Activated CD8-positive, alpha-beta T cell treated with anti-CD3 and anti-CD28 coated beads for 36 hours (primary cell): Measurements from ENCODE around the gene AICDA. TPM values are rescaled to one million over a fixed set of nuclear protein-coding genes. Genes with fewer than 3 reads are reported as not detected.
"Not testable (repeated sequence)": the region's sequence is repeated elsewhere in the genome, so short reads cannot be mapped to it uniquely, and the experiment has no call there.

Experiments used
- ATAC-seq: fragments of 200-7000 bp; cut with Tn5 transposase; one replicate; pipeline ENCODE4 v1.10.0; 2021; ENCODE audit warnings: mild to moderate bottlenecking, moderate library complexity
- CTCF ChIA-PET: fragments of 350-600 bp; sonication (Branson Sonifier 250); formaldehyde crosslinking; loops from one replicate; lab custom pipeline; 2021; ENCODE audit warnings: antibody characterized with exemption; lab: Charles Lee
- POLR2A ChIA-PET: fragments of 350-600 bp; sonication (Branson Sonifier 250); formaldehyde crosslinking; loops from one replicate; lab custom pipeline; 2021; ENCODE audit warnings: antibody characterized with exemption; lab: Charles Lee
- DNase-seq: peaks from one replicate; pipeline ENCODE4 v3.0.0-alpha.2; 2020
- H3K27ac Mint-ChIP-seq: one replicate; pipeline ENCODE4 v1.8.0; 2021; ENCODE audit warnings: mild to moderate bottlenecking, mixed read lengths
- H3K27me3 Mint-ChIP-seq: one replicate; pipeline ENCODE4 v1.8.0; 2021; ENCODE audit warnings: mixed read lengths
- H3K36me3 Mint-ChIP-seq: one replicate; pipeline ENCODE4 v1.8.0; 2021; ENCODE audit warnings: low read depth, mixed read lengths
- H3K4me1 Mint-ChIP-seq: one replicate; pipeline ENCODE4 v1.8.0; 2021; ENCODE audit warnings: low read depth, mixed read lengths
- H3K4me3 Mint-ChIP-seq: one replicate; pipeline ENCODE4 v1.8.0; 2021; ENCODE audit warnings: mild to moderate bottlenecking, moderate library complexity, mixed read lengths
- H3K9me3 Mint-ChIP-seq: one replicate; pipeline ENCODE4 v1.8.0; 2021; ENCODE audit warnings: mixed read lengths
- CTCF ChIP-seq: fragments of 200-600 bp; IDR thresholded peaks from one replicate; pipeline ENCODE4 v1.8.0; 2022; ENCODE audit warnings: antibody characterized with exemption, mild to moderate bottlenecking
- intact Hi-C: fragments of 100-400 bp; cut with micrococcal nuclease; formaldehyde crosslinking; loops from one replicate; pipeline ENCODE4 v1.10.0; 2022
- total RNA-seq, 2 experiments: library from RNA; stranded (reverse); gene quantifications; one replicate each; pipeline ENCODE4 v1.2.3, GENCODE V29; 2021

The AICDA gene
- total RNA-seq, 2 experiments from 2014 or later = not detected

- Mint-ChIP-seq H3K27me3 (no peaks in the 10 kb centered on the region), H3K9me3 (no peaks in the 10 kb centered on the region), H3K4me3 (no peak overlapping the region), H3K4me1 (peaks cover 10% of the 10 kb centered on the region), H3K27ac (no peak overlapping the region), H3K36me3 (no peaks in the 10 kb centered on the region)
- TF ChIP-seq CTCF = no peak
- DNase-seq = peak; percentile 53
- intact Hi-C loops = no loop called here
- ChIA-PET POLR2A (no interaction called here), CTCF (interaction anchor here (0.7 to 3.2 kb wide), 8 partner anchors 18 to 459 kb away, joined by 3 to 24 read pairs (median 4); no protein-coding TSS in a partner anchor)
- ATAC-seq = peak; percentile 98
Measured at GRCh38 chr12:8590842-8591545, 21.7 kb downstream of the AICDA start.

DNA sequence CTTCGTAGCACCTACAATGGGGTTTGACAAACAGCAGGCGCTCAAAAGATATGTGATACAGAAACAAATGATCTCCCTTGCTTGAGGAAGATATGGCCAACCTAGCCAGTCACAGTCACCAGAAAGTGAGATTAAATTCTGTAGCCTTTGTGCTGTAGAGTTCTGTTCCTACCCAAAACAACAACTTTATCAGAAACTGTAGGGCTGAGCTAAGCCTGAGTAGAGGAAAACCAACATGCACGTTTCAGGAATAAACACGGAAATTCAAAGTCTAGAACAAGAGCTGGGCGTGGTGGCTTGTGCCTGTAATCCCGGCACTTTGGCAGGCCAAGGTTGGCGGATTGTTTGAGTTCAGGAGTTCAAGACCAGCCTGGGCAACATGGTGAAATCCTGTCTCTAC lies 23.0 kb downstream of the AICDA start:
- Mint-ChIP-seq H3K9me3 (no peaks in the 10 kb centered on the region), H3K4me3 (no peak overlapping the region), H3K27me3 (no peaks in the 10 kb centered on the region), H3K36me3 (no peaks in the 10 kb centered on the region), H3K27ac (no peak overlapping the region), H3K4me1 (peaks cover 10% of the 10 kb centered on the region)
- ChIA-PET CTCF (interaction anchor here (0.9 to 2.9 kb wide), 5 partner anchors 20 to 460 kb away, joined by 3 to 24 read pairs (median 4); no protein-coding TSS in a partner anchor), POLR2A (interaction anchor here (1.2 kb wide), 1 partner anchor 15 kb away, joined by 3 read pairs; no protein-coding TSS in a partner anchor)
- TF ChIP-seq CTCF = no peak
- DNase-seq = no peak
- ATAC-seq = no peak
- intact Hi-C loops = no loop called here

DNA sequence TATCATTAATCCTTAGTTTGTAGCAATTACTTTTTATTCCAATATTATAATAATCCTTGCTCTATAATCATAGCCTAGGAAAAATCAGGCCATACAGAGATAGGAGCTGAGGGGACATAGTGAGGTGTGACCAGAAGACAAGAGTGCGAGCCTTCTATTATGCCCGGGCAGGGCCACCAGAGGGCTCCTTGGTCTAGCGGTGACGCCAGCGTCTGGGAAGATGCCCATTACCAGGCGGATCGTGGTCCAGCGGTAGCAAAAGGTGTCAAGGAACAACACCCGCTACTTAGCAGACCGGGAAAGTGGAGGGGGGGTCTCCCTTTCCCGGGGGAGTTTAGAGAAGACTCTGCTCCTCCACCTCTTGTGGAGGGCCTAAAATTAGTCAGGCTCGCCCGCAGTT lies 28.2 kb downstream of the AICDA start:
- intact Hi-C loops, CTCF ChIA-PET, H3K36me3 Mint-ChIP-seq, H3K27ac Mint-ChIP-seq, H3K27me3 Mint-ChIP-seq, ATAC-seq, H3K9me3 Mint-ChIP-seq, H3K4me3 Mint-ChIP-seq, H3K4me1 Mint-ChIP-seq, DNase-seq, POLR2A ChIA-PET: not testable (repeated sequence)

GRCh38 chr12:8584004-8584403 lies 28.7 kb downstream of the AICDA start:
- ChIA-PET CTCF (no interaction called here), POLR2A (no interaction called here)
- intact Hi-C loops = no loop called here
- ATAC-seq (no peak), DNase-seq (no peak)
- no peaks in the 10 kb centered on the region for H3K9me3 Mint-ChIP-seq
- H3K27me3 Mint-ChIP-seq = no peaks in the 10 kb centered on the region
- no peaks in the 10 kb centered on the region for H3K36me3 Mint-ChIP-seq
- no peak overlapping the region for H3K4me3 Mint-ChIP-seq
- no peak for TF ChIP-seq CTCF
- no peaks in the 10 kb centered on the region for H3K4me1 Mint-ChIP-seq
- no peak overlapping the region for H3K27ac Mint-ChIP-seq

DNA sequence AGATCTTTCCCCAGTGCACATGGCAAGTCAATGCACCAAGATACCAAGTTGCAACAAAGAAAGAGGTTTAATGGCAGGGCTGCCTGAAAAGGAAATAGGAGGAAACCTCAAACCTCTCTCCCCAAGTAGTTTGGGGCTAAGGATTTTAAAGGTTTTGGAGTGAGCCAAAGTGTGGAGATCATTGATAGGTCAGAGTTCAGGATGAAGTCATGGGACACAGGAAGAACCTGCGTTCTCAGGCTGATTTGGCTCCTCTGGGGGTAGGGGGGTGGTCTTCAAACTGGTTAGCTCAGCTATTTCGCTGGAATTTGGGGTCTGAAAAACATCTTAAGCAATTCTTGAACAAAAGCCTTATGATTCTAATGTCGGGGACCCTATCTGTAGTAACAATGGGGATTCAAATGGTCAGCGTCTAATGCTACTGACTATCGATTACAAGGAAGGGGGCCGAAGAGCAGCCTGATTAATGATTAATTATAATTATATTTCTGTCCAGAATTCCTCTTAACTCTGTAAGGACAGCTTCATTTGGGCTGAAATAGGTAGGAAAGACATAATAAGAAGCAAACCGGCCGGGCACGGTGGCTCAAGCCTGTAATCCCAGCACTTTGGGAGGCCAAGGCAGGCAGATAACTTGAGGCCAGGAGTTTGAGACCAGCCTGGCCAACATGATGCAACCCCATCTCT lies 31.4 kb downstream of the AICDA start:
- no peaks in the 10 kb centered on the region for H3K36me3 Mint-ChIP-seq

More for the DNA sequence above, 31.4 kb downstream of the AICDA start:
- no peak for DNase-seq
- no peaks in the 10 kb centered on the region for H3K4me1 Mint-ChIP-seq
- no peak overlapping the region for H3K27ac Mint-ChIP-seq
- ChIA-PET POLR2A (no interaction called here), CTCF (no interaction called here)
- H3K4me3 Mint-ChIP-seq = no peak overlapping the region
- TF ChIP-seq CTCF = no peak
- no peak for ATAC-seq
- no peaks in the 10 kb centered on the region for H3K9me3 Mint-ChIP-seq
- intact Hi-C loops = no loop called here
- H3K27me3 Mint-ChIP-seq = no peaks in the 10 kb centered on the region
